Epithelial cell of proximal tubule (primary cell): Measurements from ENCODE around the gene GPC4. TPM values are rescaled to one million over a fixed set of nuclear protein-coding genes. Genes with fewer than 3 reads are reported as not detected.

Experiments
- DNase-seq: peaks from one replicate; pipeline ENCODE4 v3.0.0-alpha.2; 2011; ENCODE audit warnings: low read depth
- H3K4me3 ChIP-seq: 2 replicates; pipeline ENCODE4 v1.5.1; 2011; ENCODE audit warnings: low read depth, mild to moderate bottlenecking, low read length
- total RNA-seq: library from RNA; depleted of rRNA; stranded (reverse); fragments of >200 nt; gene quantifications from 2 replicates; pipeline ENCODE4 v1.2.3, GENCODE V29; 2015
- TF ChIP-seq, protein P1 (sequence below): conservative IDR thresholded peaks from 2 replicates; pipeline ENCODE4 v1.5.1; 2012; ENCODE audit warnings: low read depth, mild to moderate bottlenecking, low read length

Gene GPC4
- total RNA-seq, 1 donor from 2014 or later: 14.2 TPM

- no peak for DNase-seq
- TF ChIP-seq, protein P1, sequence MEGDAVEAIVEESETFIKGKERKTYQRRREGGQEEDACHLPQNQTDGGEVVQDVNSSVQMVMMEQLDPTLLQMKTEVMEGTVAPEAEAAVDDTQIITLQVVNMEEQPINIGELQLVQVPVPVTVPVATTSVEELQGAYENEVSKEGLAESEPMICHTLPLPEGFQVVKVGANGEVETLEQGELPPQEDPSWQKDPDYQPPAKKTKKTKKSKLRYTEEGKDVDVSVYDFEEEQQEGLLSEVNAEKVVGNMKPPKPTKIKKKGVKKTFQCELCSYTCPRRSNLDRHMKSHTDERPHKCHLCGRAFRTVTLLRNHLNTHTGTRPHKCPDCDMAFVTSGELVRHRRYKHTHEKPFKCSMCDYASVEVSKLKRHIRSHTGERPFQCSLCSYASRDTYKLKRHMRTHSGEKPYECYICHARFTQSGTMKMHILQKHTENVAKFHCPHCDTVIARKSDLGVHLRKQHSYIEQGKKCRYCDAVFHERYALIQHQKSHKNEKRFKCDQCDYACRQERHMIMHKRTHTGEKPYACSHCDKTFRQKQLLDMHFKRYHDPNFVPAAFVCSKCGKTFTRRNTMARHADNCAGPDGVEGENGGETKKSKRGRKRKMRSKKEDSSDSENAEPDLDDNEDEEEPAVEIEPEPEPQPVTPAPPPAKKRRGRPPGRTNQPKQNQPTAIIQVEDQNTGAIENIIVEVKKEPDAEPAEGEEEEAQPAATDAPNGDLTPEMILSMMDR: no peak
Observed at GRCh38 chrX:133444196-133444595, 28.9 kb upstream of the GPC4 start.

GRCh38 chrX:133440797-133441163 is 25.5 kb upstream of the GPC4 start:
- no peak overlapping the region for H3K4me3 ChIP-seq
- TF ChIP-seq, protein P1: no peak
- no peak for DNase-seq

More at GRCh38 chrX:133444196-133444595, 28.9 kb upstream of the GPC4 start:
- H3K4me3 ChIP-seq: no peak overlapping the region

- no peak overlapping the region for H3K4me3 ChIP-seq
- TF ChIP-seq, protein P1: no peak
- no peak for DNase-seq
Observed at GRCh38 chrX:133440081-133440796, 24.9 kb upstream of the GPC4 start.

DNA sequence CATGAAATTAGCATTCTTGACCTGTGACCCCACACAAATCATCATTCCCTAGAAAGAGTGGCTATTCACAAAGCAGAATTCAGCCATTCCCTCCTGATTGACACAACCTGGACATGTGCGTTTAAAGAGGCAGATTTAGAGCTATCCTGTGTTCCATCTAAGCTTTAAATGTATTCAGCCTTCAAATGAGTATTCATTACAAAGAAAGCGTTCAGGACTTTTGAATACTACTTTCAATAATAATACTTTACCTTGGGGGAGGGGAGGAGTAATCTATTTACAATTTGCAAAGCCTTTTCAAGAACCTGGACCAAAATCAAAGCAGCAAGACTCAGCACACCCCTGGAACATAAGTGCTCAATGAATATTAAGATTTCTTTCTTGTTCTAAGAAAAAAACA is 22.5 kb upstream of the GPC4 start:
- no peak overlapping the region for H3K4me3 ChIP-seq
- DNase-seq: no peak
- TF ChIP-seq, protein P1: no peak

- TF ChIP-seq, protein P1: no peak
- DNase-seq: no peak
- no peak overlapping the region for H3K4me3 ChIP-seq
Observed at GRCh38 chrX:133437356-133437755, 22.1 kb upstream of the GPC4 start.

DNA sequence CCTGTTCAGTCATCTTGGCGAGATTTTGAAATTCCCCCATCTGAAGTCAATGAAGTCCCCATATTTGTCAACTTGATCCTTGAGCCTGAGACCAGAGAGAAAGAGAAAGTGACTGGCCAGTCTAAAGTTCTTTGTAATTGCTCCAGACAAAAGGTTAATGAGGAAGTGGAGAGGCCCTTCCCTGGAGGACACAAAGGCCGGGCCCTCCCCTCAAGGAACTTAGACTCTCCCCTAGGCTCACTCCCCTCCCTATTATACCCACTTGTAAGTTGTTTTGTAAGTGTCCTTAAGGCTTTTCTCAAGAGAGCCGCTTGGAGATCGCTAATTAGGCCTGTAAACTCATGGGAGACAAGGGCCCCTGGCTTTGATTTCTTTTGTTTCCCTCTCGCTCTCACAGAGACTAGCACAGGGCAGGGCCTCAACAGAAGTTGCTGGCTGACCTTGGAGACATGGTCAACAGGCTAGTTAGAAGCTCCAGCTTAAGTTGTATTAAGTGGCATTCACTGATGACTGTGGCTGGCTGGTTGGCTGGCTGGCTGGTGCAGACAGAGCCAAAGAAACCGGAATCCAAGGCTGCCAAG is 20.3 kb upstream of the GPC4 start:
- no peak for DNase-seq
- no peak overlapping the region for H3K4me3 ChIP-seq
- TF ChIP-seq, protein P1: no peak

GRCh38 chrX:133434197-133434820 is 19.0 kb upstream of the GPC4 start:
- TF ChIP-seq, protein P1: no peak
- DNase-seq: no peak
- no peak overlapping the region for H3K4me3 ChIP-seq
